HG03442 (cell line): ENCODE measurements around the gene EIF4A3.

ENCODE experiments used
- ATAC-seq: cut with Tn5 transposase; IDR thresholded peaks from one replicate; pipeline ENCODE4 v1.9.1; 2021; ENCODE audit warnings: mild to moderate bottlenecking, moderate library complexity; ENCODE audit not compliant: unreplicated experiment

The EIF4A3 gene

GRCh38 chr17:80138856-80139426 lies 8.0 kb downstream of the EIF4A3 start:
- no peak for ATAC-seq

DNA sequence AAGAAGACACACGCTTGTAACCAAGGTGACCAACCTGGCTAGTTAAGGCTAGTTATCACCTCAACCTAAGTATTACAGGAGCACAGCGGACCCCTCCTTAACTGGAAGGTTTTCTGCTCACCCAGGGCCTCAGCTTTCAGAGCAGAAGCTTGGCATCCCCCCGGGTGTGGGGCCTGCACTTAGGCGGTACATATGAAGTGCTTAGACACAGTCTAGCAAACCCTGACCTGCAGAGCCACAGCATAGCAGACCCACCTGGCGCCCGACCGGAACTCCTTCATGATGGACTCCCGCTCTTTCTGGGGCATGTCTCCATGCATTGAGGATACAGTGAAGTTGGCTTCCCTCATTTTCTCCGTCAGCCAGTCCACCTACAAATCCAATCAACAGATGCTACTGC lies 9.8 kb downstream of the EIF4A3 start:
- ATAC-seq = no peak

DNA sequence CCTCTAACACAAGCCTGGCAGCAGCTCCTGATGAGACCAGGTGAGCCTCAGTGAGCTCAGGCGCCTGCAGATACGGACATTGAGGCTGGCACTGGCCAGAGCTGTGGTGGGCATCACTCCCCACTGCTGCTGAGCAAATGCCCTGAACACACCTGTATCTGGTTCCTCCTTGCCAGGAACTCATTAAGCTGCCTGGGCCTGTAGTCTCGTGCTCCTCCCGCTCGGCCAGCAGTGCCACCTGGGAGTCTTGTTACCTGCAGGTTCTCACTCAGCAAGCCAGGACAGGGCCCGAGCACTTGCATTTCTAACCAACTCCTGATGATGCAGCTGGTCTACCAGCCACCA lies 13.3 kb downstream of the EIF4A3 start:
- no peak for ATAC-seq

DNA sequence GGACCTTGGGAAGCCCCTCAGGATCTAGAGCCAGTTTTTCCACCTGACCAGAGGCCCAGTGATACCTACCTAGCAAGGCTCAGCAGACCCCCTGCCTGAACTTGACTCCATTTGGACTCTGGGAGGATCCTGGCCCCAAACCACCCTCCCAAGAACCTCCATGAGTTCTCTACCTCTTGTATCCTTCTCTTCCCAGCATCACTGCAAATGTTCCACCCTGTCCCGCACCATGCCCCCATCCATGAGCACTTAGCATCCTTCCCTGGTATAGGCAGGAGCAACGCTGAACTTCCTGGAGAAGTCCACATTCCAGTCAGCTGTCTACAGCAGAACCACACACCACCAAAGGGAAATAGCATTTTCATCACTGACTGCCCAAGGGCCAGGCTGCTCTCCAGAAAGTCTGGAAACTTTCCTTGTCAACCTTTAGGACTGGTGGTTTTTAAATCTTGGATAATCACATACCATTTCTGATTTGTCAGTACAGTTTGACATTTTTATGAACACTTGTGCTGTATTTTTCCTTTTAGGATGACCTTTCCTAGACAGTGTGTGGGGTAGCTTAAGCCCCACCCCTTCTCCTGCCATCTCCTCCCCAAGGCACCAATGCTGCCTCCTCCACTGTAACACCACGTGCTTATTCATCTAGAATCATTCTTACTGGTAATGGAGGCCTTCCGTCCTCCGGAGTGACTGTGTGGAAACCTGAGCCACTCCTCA lies 13.9 kb downstream of the EIF4A3 start:
- ATAC-seq = no peak

DNA sequence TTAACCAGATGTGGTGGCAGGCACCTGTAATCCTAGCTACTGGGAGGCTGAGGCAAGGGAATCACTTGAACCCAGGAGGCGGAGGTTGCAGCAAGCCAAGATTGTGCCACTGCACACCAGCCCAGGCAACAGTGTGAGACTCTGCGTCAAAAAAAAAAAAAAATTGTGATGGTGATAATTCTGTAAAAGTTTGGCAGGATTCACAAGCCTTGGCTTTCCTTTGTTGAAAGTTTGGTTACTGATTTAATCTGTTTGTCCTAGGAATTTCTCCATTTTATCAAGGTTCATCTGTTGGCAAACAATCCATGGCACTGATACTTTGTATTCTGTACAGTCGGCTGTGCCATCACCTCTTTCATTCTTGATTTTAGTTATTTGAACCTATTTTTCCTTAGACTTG lies 15.9 kb downstream of the EIF4A3 start:
- ATAC-seq = no peak

- no peak for ATAC-seq
Measured at GRCh38 chr17:80129006-80129565, 17.8 kb downstream of the EIF4A3 start.

- no peak for ATAC-seq
Measured at GRCh38 chr17:80126449-80126715, 20.5 kb downstream of the EIF4A3 start.

DNA sequence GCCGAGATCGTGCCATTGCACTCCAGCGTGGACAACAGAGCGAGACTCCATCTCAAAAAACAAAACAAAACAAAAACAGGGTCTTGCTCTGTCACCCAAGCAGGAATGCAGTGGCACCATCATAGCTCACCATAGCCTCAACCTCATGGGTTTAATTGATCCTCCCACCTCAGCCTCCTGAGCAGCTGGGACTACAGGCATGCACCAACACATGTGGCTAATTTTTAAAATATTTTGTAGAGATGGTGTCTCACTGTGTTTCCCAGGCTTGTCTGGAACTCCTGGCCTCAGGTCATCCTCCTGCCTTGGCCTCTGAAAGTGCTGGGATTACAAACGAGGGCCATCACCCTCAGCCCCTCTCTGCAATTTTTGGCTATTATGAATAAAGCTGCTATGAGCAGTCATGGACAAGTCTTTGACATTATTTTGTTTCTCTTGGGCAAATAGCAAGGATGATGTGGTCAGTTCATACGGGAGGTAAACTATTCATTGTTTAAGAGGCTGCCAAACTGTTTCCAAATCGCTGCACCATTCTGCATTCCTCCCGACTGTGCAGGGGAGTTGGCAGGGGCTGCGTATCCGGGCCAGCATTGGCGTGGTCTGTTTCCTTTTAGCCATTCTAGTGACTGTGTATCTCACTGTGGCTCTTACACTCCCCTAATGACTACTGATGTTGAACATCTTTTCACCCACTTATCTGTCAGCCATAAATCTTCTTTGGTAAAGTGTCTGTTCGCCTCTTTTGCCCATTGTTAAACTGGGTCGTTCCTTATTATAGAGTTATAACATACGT lies 21.1 kb downstream of the EIF4A3 start:
- no peak for ATAC-seq

- ATAC-seq = no peak
Measured at GRCh38 chr17:80124351-80124981, 22.5 kb downstream of the EIF4A3 start.

DNA sequence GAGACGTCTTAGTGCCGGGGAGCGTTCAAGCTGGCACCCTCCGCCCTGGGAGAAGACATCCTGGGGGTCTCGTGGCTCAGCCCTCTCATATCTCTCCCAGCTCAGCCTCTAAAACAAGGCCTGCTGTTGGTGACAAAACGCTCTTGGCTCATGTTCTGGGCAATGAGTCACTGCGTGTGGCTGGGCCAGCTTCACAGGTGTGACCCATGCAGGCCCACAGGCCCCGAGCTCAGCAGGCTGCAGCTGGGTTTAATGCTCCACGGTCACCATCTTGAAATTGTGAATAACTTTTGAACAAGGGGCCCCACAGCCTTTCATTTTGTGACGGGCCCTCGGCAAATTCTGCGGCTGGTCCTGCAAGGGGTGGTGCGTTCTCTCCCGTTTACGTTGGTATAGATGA lies 23.1 kb downstream of the EIF4A3 start:
- no peak for ATAC-seq

GRCh38 chr17:80122926-80123505 lies 23.9 kb downstream of the EIF4A3 start:
- ATAC-seq = no peak

- no peak for ATAC-seq
Measured at GRCh38 chr17:80122026-80122575, 24.8 kb downstream of the EIF4A3 start.

DNA sequence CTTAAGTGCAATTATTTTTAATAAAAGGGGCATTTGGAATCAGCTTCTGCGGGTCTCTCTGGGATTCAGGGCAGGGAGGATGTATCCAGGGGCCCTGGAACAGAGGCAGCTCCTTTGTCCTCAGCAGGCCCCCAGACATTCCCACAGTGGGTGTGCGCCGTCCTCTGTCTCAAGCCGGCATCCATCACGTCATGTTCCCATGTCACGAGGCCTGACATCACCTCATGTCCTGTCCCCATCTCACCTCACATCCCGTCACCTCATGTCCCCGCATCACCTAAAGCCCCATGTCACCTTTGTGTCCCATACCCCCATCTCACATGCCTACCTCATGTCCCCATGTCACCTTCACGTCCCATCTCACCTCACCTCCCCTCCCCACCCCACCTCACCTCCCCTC lies 27.1 kb downstream of the EIF4A3 start:
- ATAC-seq = no peak

DNA sequence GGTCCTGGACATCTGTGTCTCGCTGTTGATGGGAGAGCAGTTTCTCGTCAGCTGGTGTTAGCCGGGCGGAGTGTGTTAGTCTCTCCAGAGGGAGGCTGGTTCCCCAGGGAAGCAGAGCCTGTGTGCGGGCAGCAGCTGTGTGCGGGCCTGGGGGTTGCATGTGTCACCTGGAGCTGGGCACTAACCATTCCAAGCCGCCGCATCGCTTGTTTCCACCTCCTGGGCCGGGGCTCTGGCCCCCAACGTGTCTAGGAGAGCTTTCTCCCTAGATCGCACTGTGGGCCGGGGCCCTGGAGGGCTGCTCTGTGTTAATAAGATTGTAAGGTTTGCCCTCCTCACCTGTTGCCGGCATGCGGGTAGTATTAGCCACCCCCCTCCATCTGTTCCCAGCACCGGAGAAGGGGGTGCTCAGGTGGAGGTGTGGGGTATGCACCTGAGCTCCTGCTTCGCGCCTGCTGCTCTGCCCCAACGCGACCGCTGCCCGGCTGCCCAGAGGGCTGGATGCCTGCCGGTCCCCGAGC lies 27.6 kb downstream of the EIF4A3 start:
- ATAC-seq = no peak

- ATAC-seq = no peak
Measured at GRCh38 chr17:80118601-80119270, 28.2 kb downstream of the EIF4A3 start.

GRCh38 chr17:80117491-80118401 lies 29.2 kb downstream of the EIF4A3 start:
- ATAC-seq = no peak

DNA sequence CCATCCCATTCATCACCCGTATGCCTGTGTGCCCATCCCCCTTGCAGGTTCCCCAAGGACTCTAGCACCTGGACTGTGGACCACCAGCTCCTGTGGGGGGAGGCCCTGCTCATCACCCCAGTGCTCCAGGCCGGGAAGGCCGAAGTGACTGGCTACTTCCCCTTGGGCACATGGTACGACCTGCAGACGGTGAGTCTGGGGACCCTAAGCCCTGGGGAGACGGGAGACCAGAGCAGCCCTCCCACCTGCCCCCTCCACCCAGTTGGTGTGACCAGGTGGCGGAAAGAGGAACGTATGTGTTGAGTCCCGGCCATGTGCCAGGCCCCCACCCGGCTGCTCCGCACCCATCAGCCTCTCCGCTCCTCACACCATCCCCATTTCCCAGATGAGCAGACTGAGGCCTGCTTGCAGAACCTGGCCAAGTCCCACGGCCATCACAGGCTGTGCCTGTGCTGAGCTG lies 30.0 kb downstream of the EIF4A3 start:
- no peak for ATAC-seq

DNA sequence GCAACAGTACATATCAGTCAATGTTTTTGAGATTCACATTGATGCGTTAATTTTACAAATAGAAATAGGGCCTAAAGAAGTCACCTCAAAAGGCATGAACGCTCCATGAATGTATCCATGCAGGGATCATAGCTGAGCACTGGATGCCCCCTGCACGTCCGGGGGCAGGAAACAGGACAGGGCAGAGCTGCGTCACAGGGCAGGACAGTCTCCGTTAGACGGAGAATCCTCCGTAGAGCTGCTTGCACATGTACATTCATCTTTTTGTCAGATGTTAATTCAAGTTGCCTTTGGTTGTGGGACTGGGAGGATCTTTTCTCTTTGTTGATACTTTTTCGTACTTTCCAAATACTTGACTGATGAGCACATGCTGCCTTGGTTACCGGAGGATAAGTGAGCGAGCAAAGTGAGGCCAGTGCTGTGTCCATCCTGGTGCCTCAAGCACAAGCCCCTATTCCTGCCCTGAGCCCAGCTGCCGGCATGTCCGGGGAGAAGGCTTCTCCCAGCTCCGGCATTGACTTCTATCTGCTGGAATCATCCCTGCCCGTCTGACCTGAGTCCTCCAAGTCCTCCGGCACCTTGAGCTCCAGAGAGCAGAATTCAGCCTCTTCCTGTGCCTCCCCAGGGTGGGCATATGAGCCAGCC lies 30.5 kb downstream of the EIF4A3 start:
- no peak for ATAC-seq

- ATAC-seq = no peak
Measured at GRCh38 chr17:80115159-80115558, 31.8 kb downstream of the EIF4A3 start.
